Femur (tissue), 1 donor: ENCODE results near the gene LDHAL6A.
"Not testable (repeated sequence)": the region's sequence is repeated elsewhere in the genome, so short reads cannot be mapped to it uniquely, and the experiment has no call there.

ENCODE experiments used
- DNase-seq: peaks from one replicate; pipeline ENCODE4 v3.0.0-alpha.2; 2017

Gene LDHAL6A

GRCh38 chr11:18455686-18456372 is at the start of gene LDHAL6A:
Gene LDHAL6A (plus strand): TSS chr11:18455856. CDS start chr11:18456681, 825 bp downstream.
- DNase-seq = no peak

GRCh38 chr11:18407400-18407799 is 48.3 kb upstream of the LDHAL6A start:
- DNase-seq = not testable (repeated sequence)

- no peak for DNase-seq
These were observed 46.9 kb upstream of the LDHAL6A start for GRCh38 chr11:18408558-18409291.

- no peak for DNase-seq
These were observed 39.2 kb upstream of the LDHAL6A start for GRCh38 chr11:18416459-18416858.

- no peak for DNase-seq
These were observed 36.6 kb upstream of the LDHAL6A start for GRCh38 chr11:18419040-18419439.

GRCh38 chr11:18420067-18420466 is 35.6 kb upstream of the LDHAL6A start:
- no peak for DNase-seq

GRCh38 chr11:18427240-18427639 is 28.4 kb upstream of the LDHAL6A start:
- DNase-seq = no peak

- no peak for DNase-seq
These were observed 26.3 kb upstream of the LDHAL6A start for GRCh38 chr11:18429332-18429731.

GRCh38 chr11:18438691-18439090 is 17.0 kb upstream of the LDHAL6A start:
- no peak for DNase-seq

- no peak for DNase-seq
These were observed 6.4 kb upstream of the LDHAL6A start for GRCh38 chr11:18449251-18449650.

GRCh38 chr11:18452927-18453326 is 2.7 kb upstream of the LDHAL6A start:
- no peak for DNase-seq

GRCh38 chr11:18457450-18457849 is 1.8 kb downstream of the LDHAL6A start:
- DNase-seq = no peak

GRCh38 chr11:18459634-18460033 is 4.0 kb downstream of the LDHAL6A start:
- no peak for DNase-seq

GRCh38 chr11:18461909-18462308 is 6.3 kb downstream of the LDHAL6A start:
- no peak for DNase-seq

- DNase-seq = no peak
These were observed 7.8 kb downstream of the LDHAL6A start for GRCh38 chr11:18463439-18463838.

GRCh38 chr11:18466402-18466801 is 10.7 kb downstream of the LDHAL6A start:
- no peak for DNase-seq

- DNase-seq = no peak
These were observed 12.4 kb downstream of the LDHAL6A start for GRCh38 chr11:18468059-18468458.

GRCh38 chr11:18468961-18469360 is 13.3 kb downstream of the LDHAL6A start:
- DNase-seq = no peak

- DNase-seq = no peak
These were observed 16.3 kb downstream of the LDHAL6A start for GRCh38 chr11:18471995-18472394.

GRCh38 chr11:18472587-18472986 is 16.9 kb downstream of the LDHAL6A start:
- DNase-seq = no peak

GRCh38 chr11:18479063-18479462 is 23.4 kb downstream of the LDHAL6A start:
- DNase-seq = no peak

GRCh38 chr11:18485913-18486528 is 30.4 kb downstream of the LDHAL6A start:
- DNase-seq = no peak

GRCh38 chr11:18490319-18490718 is 34.7 kb downstream of the LDHAL6A start:
- DNase-seq = no peak
